ENCODE measurements around the gene PITPNM3. TPM values are rescaled to one million over a fixed set of nuclear protein-coding genes. Genes with fewer than 3 reads are reported as not detected.

The PITPNM3 gene
- total RNA-seq, 1 donor from 2014 or later, result 15.6 TPM

DNA sequence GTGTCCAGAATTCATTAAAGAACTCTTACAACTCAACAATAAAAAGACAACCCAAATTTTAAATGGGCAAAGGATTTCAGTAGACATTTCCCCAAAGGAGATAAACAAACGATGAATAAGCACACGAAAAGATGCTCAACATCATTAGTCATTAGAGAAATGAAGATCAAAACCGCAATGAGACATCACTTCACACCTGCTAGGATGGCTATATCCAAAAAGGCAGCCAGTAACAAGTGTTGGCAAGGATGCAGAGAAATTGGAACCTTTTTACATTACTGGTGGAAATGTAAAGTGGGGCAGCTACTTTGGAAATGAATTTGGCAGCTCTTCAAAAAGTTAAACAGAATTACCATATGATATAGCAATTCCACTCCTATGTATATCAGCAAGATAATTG lies 42.0 kb downstream of the PITPNM3 start:
- DNase-seq (no peak), ATAC-seq (no peak)
- TF ChIP-seq, protein P1, sequence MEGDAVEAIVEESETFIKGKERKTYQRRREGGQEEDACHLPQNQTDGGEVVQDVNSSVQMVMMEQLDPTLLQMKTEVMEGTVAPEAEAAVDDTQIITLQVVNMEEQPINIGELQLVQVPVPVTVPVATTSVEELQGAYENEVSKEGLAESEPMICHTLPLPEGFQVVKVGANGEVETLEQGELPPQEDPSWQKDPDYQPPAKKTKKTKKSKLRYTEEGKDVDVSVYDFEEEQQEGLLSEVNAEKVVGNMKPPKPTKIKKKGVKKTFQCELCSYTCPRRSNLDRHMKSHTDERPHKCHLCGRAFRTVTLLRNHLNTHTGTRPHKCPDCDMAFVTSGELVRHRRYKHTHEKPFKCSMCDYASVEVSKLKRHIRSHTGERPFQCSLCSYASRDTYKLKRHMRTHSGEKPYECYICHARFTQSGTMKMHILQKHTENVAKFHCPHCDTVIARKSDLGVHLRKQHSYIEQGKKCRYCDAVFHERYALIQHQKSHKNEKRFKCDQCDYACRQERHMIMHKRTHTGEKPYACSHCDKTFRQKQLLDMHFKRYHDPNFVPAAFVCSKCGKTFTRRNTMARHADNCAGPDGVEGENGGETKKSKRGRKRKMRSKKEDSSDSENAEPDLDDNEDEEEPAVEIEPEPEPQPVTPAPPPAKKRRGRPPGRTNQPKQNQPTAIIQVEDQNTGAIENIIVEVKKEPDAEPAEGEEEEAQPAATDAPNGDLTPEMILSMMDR (IDR thresholded peaks at IDR 0.05), result no peak
- no peaks in the 10 kb centered on the region for H3K27me3 ChIP-seq
- H3K36me3 ChIP-seq, result no peaks in the 10 kb centered on the region
- intact Hi-C loops (cut with DNase I), result no loop called here
- H3K4me3 ChIP-seq, result no peak overlapping the region
- no peaks in the 10 kb centered on the region for H3K4me1 ChIP-seq
- H3K27ac ChIP-seq, result no peak overlapping the region
- H3K9me3 ChIP-seq, result no peaks in the 10 kb centered on the region

DNA sequence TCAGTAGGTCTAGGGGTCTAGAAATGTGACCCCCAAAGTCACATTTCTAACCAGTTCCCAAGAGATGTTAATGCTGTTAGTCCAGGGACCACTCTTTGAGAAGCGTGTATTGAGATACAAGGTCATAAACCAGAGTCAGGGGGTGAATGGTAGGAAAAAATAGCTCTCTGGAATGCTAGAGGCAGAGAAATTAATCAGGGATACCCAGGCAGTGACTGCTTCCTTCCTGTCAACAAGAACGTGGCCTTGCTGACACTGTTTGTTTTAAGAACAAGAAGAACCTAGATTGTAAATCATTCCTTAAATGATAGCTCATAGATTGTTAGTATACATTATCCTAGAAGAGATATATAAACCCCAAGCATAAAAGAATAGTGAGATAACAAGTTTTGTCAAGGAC lies 43.8 kb downstream of the PITPNM3 start:
- ATAC-seq (no peak), DNase-seq (no peak)
- intact Hi-C loops (cut with DNase I), result no loop called here
- H3K4me3 ChIP-seq, result no peak overlapping the region
- H3K36me3 ChIP-seq, result no peaks in the 10 kb centered on the region
- H3K4me1 ChIP-seq, result no peaks in the 10 kb centered on the region
- TF ChIP-seq, protein P1 (IDR thresholded peaks at IDR 0.05), result no peak
- H3K9me3 ChIP-seq, result no peaks in the 10 kb centered on the region
- no peak overlapping the region for H3K27ac ChIP-seq
- H3K27me3 ChIP-seq, result no peaks in the 10 kb centered on the region

DNA sequence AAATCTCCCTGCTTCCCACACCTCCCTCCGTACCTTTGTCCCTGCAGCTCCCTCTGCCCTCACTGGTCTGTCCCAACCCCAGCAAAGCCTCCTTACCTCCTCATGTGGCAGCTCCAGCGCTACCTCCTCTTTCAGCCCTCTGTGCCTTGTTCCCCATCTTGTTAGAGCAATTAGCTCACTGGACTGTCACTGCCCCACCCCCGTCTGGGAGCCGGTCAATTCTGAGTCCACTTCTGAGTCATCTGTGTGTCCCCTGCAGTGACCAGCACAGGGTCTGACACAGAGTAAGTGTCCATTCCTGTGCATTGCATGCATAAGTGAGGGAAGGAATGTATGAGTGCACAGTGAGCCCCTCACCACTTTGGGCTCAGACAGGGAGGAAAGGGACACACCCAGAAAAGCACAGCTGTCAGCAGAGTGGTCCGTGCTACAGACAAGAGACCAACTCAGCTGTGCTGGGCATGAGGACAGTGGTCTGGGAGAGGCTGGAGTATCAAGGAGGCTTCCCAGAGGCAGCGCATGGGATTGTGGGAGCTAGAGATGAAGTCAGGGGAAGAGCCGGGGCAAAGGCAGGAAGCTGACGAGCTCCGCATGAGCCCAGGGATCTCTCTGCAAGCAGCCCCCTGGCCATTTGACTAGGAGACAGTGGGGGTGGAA lies 45.9 kb downstream of the PITPNM3 start:
- TF ChIP-seq, protein P1 (IDR thresholded peaks at IDR 0.05), result no peak
- H3K9me3 ChIP-seq, result no peaks in the 10 kb centered on the region
- peaks cover 9% of the 10 kb centered on the region for H3K4me1 ChIP-seq
- H3K4me3 ChIP-seq, result no peak overlapping the region
- intact Hi-C loops (cut with DNase I), result no loop called here
- H3K27me3 ChIP-seq, result no peaks in the 10 kb centered on the region
- H3K27ac ChIP-seq, result no peak overlapping the region
- DNase-seq (peak; percentile 40), ATAC-seq (no peak)
- no peaks in the 10 kb centered on the region for H3K36me3 ChIP-seq

DNA sequence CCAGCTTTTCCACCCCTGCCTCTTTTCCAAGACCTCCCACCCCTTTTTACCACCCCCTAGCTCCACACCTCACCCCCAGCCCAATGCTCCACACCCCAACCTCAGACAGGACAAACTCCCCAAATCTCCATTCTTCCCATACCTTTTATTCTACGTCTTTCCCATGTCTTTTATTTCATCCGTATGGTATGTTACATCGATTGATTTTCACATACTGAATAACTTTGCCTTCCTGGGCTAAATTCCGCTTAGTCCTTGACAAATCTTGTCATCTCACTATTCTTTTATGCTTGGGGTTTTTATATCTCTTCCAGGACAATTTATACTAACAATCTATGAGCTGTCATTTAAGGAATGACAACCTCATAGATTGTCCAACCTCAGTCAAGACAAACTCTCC lies 46.4 kb downstream of the PITPNM3 start:
- Histone ChIP-seq H3K9me3 (no peaks in the 10 kb centered on the region), H3K27ac (no peak overlapping the region), H3K27me3 (no peaks in the 10 kb centered on the region), H3K4me1 (peaks cover 9% of the 10 kb centered on the region), H3K4me3 (no peak overlapping the region), H3K36me3 (no peaks in the 10 kb centered on the region)
- intact Hi-C loops (cut with DNase I), result no loop called here
- TF ChIP-seq, protein P1 (IDR thresholded peaks at IDR 0.05), result no peak
- no peak for ATAC-seq
- no peak for DNase-seq

DNA sequence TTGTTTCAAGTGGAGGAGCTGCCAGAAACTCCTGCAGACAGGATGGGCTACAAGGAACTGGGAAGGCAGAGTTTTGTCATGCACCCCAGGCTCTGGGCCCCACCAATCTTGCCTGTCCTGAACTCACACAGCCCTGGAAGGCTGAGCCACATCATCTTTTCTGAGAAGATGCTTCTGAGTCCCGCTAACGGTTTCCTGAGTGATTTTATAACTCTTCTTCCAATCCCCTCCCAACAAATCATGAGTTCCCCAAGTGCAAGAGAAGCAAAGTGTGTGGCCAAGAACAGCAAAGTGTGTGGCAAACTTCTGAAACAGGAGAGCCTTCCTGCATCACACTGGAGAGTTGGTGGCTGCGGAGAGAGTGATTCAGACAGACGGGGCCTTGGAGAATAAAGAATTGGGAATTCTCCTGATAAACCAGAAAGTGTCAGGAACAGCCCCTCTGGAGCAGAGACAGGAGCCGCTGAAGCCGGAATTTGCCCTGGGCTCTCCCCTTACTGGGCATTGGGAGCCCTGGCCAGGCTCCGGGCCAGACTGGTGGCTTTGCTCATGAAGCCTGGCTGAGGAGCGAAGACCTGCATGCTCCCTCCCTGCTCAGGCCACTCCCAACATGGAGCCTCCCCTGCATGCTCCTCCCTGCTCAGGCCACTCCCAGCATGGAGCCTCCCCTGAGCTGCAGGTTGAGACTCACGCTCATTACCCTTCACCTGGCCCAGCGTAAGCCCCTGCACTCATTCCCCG lies 47.2 kb downstream of the PITPNM3 start:
- H3K27me3 ChIP-seq, result no peaks in the 10 kb centered on the region
- TF ChIP-seq, protein P1 (IDR thresholded peaks at IDR 0.05), result no peak
- DNase-seq, result peak; percentile 52
- H3K27ac ChIP-seq, result no peak overlapping the region
- H3K4me1 ChIP-seq, result peaks cover 9% of the 10 kb centered on the region
- H3K9me3 ChIP-seq, result no peaks in the 10 kb centered on the region
- H3K4me3 ChIP-seq, result no peak overlapping the region
- ATAC-seq, result no peak
- intact Hi-C loops (cut with DNase I), result no loop called here
- H3K36me3 ChIP-seq, result no peaks in the 10 kb centered on the region

All from upper lobe of right lung (tissue), 1 donor.